Neural crest cell (in vitro differentiated cells): Measurements from ENCODE around the gene IRS1. TPM values are rescaled to one million over a fixed set of nuclear protein-coding genes. Genes with fewer than 3 reads are reported as not detected.

Source experiments
- DNase-seq: peaks from one replicate; pipeline ENCODE4 v3.0.0; 2021; ENCODE audit warnings: low read depth, mixed read lengths, low spot score
- H3K27ac Mint-ChIP-seq: one replicate; pipeline ENCODE4 v1.8.0; 2021; ENCODE audit warnings: mild to moderate bottlenecking, mixed read lengths; ENCODE audit not compliant: unreplicated experiment
- H3K27me3 Mint-ChIP-seq: 2 replicates; pipeline ENCODE4 v1.8.0; 2021; ENCODE audit warnings: low read depth, mild to moderate bottlenecking, mixed read lengths
- H3K36me3 Mint-ChIP-seq: 2 replicates; pipeline ENCODE4 v1.8.0; 2021; ENCODE audit warnings: low read depth, mild to moderate bottlenecking, mixed read lengths
- H3K4me1 Mint-ChIP-seq: 2 replicates; pipeline ENCODE4 v1.8.0; 2021; ENCODE audit warnings: mixed read lengths
- H3K4me3 Mint-ChIP-seq: one replicate; pipeline ENCODE4 v1.8.0; 2021; ENCODE audit warnings: mild to moderate bottlenecking, mixed read lengths
- H3K9me3 Mint-ChIP-seq: 2 replicates; pipeline ENCODE4 v1.8.0; 2021; ENCODE audit warnings: mixed read lengths
- CTCF ChIP-seq: fragments of 200-600 bp; sonication (generic); conservative IDR thresholded peaks from 2 replicates; pipeline ENCODE4 v1.5.0; 2021; ENCODE audit warnings: antibody characterized with exemption, mild to moderate bottlenecking
- total RNA-seq: library from RNA; stranded (reverse); gene quantifications from 2 replicates; pipeline ENCODE4 v1.2.1, GENCODE V29; 2021

The IRS1 gene
- total RNA-seq, 1 donor from 2014 or later = 15.1 TPM

GRCh38 chr2:226692521-226693126, 107.0 kb downstream of the IRS1 start:
- H3K36me3 Mint-ChIP-seq = no peaks in the 10 kb centered on the region
- H3K9me3 Mint-ChIP-seq = peaks cover 8% of the 10 kb centered on the region
- no peak for DNase-seq
- no peak for TF ChIP-seq CTCF
- no peak overlapping the region for H3K4me3 Mint-ChIP-seq
- H3K27me3 Mint-ChIP-seq = no peaks in the 10 kb centered on the region
- peaks cover 25% of the 10 kb centered on the region for H3K4me1 Mint-ChIP-seq
- H3K27ac Mint-ChIP-seq = no peak overlapping the region

GRCh38 chr2:226691255-226691654, 108.4 kb downstream of the IRS1 start:
- H3K27ac Mint-ChIP-seq = peak overlapping the region; percentile 44
- no peak for TF ChIP-seq CTCF
- peaks cover 25% of the 10 kb centered on the region for H3K4me1 Mint-ChIP-seq
- no peaks in the 10 kb centered on the region for H3K27me3 Mint-ChIP-seq
- peaks cover 11% of the 10 kb centered on the region for H3K9me3 Mint-ChIP-seq
- no peaks in the 10 kb centered on the region for H3K36me3 Mint-ChIP-seq
- H3K4me3 Mint-ChIP-seq = no peak overlapping the region
- no peak for DNase-seq

DNA sequence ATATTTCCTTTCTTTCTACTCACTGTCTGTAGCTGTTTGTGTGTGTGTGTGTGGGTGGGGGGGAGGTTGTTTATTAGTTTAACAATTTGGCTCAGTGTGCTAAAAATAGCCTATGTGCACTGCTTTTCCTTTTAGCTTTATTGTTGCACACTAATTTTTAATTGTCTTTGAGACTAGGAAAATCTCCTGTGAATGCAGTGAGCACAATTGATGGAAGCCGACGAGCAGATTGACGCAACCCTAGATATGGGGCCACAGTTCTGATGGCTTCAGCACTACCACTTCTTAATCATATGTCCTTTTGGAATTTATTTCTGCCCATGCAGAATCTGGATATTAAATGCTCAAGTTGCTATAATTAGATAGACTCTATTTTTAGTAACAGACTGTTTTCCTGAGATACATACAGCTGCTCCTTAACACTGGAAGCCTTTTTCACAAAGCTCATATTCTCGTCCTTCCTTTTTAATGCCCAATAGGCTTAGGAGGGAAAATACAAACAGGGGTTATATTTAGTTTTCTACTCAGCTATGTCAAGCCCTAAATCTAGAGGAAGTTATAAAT, 109.1 kb downstream of the IRS1 start:
- Mint-ChIP-seq H3K27me3 (no peaks in the 10 kb centered on the region), H3K27ac (no peak overlapping the region), H3K36me3 (no peaks in the 10 kb centered on the region), H3K9me3 (peaks cover 12% of the 10 kb centered on the region), H3K4me1 (peaks cover 25% of the 10 kb centered on the region), H3K4me3 (no peak overlapping the region)
- no peak for DNase-seq
- no peak for TF ChIP-seq CTCF

GRCh38 chr2:226687641-226688253, 111.9 kb downstream of the IRS1 start:
- TF ChIP-seq CTCF = no peak
- Mint-ChIP-seq H3K4me1 (peaks cover 14% of the 10 kb centered on the region), H3K27ac (no peak overlapping the region), H3K4me3 (no peak overlapping the region), H3K36me3 (no peaks in the 10 kb centered on the region), H3K27me3 (no peaks in the 10 kb centered on the region), H3K9me3 (peaks cover 12% of the 10 kb centered on the region)
- no peak for DNase-seq

- no peak for TF ChIP-seq CTCF
- no peaks in the 10 kb centered on the region for H3K27me3 Mint-ChIP-seq
- H3K27ac Mint-ChIP-seq = no peak overlapping the region
- no peak for DNase-seq
- H3K4me1 Mint-ChIP-seq = no peaks in the 10 kb centered on the region
- H3K4me3 Mint-ChIP-seq = no peak overlapping the region
- no peaks in the 10 kb centered on the region for H3K36me3 Mint-ChIP-seq
- H3K9me3 Mint-ChIP-seq = peaks cover 9% of the 10 kb centered on the region
Measured at GRCh38 chr2:226684563-226684959, 115.1 kb downstream of the IRS1 start.
